Occipital lobe (tissue), 2 donors: ENCODE measurements around the gene ACOT13. TPM values are rescaled to one million over a fixed set of nuclear protein-coding genes. Genes with fewer than 3 reads are reported as not detected.
A peak's percentile ranks its signal among the peaks of the same experiment; 100 is the strongest.
"Not testable (repeated sequence)": the region's sequence is repeated elsewhere in the genome, so short reads cannot be mapped to it uniquely, and the experiment has no call there.

Experiments
- DNase-seq: peaks from one replicate; lab custom pipeline; 2025; lab: John Stamatoyannopoulos, UW
- total RNA-seq: library from RNA; depleted of rRNA; stranded (reverse); fragments of >200 nt; gene quantifications from one replicate; pipeline ENCODE4 v1.2.3, GENCODE V29; 2014

Gene ACOT13
- total RNA-seq, 1 donor from 2014 or later, result 4.4 TPM

DNA sequence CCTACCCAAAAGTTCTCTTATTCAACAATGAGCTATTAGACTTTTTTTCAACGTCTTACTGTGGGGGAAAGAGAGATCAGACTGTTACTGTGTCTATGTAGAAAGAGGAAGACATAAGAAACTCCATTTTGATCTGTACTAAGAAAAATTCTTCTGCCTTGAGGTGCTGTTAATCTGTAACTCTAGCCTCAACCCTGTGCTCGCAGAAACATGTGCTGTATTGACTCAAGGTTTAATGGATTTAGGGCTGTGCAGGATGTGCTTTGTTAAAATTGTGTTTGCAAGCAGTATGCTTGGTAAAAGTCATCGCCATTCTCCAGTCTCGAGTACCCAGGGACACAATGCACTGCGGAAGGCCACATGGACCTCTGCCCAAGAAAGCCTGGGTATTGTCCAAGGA, 5.1 kb upstream of the ACOT13 start:
- DNase-seq, result not testable (repeated sequence)

DNA sequence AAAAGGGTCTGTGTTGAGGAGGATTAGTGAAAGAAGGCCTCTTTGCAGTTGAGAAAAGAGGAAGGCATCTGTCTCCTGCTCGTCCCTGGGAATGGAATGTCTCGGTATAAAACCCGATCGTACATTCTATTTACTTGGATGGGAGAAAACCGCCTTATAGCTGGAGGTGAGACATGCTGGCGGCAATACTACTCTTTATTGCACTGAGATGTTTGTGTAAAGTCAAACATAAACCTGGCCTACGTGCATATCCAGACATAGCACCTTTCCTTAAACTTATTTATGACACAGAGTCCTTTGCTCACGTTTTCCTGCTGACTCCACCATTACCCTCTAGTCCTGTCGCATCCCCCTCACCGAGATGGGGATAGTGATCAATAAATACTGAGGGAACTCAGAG, 4.6 kb upstream of the ACOT13 start:
- DNase-seq, result no peak

DNA sequence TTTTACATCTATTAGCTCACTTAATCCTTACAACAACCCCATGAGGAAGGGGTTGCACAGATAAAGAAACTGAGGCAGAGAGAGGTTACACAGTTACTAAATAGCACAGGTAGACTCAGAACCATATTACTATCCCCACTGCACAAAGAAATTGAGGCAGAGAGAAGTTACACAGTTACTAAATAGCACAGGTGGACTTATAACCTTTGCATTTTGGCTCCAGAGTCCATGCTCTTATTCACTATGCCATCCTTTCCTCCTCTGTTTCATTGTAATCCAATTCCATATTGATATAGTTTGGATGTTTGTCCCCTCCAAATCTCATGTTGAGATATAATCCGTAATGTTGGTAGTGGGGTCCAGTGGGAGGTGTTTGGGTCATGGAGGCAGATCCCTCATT, 3.7 kb upstream of the ACOT13 start:
- DNase-seq, result no peak

GRCh38 chr6:24664046-24664987, 2.6 kb upstream of the ACOT13 start:
- DNase-seq, result no peak

GRCh38 chr6:24666097-24666640, 708 bp upstream of the ACOT13 start:
- DNase-seq, result peak; percentile 65

DNA sequence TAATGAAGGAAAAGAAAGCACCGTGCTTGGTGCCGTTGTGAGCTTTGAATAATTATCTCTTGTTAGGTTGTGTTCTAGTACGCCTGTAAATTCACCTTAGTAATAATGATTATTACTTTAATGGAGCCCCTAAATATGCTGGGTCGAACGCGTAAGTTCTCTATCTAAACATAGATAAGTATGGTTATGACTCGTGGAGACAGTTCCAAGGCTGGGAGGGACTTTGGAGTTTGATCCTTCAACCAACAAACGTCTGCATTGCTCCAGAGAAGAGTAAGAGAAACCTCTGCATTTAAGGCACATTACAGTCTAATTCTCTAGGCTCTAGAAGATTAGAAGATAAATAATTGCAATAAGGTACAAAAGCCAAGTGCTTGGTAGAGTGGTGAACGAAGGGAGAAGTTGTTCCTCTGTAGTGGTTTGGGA, 514 bp downstream of the ACOT13 start:
- no peak for DNase-seq

GRCh38 chr6:24668066-24668996, 1.5 kb downstream of the ACOT13 start:
- not testable (repeated sequence) for DNase-seq

DNA sequence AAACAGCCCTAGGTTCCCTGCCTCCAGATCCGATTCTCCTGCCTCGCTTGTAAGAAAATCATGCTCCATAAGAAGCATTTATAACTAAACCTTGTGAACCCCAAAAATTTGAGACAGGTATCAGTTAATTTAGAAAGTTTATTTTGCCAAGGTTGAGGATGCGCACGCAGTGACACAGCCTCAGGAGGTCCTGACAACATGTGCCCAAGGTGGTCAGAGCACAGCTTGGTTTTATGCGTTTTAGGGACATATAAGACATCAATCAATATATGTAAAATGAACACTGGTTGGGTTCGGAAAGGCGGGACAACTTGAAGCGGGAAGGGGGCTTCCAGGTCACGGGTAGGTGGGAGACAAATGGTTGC, 2.1 kb downstream of the ACOT13 start:
- no peak for DNase-seq

- DNase-seq, result not testable (repeated sequence)
These were observed 3.6 kb downstream of the ACOT13 start for GRCh38 chr6:24670492-24670891.

DNA sequence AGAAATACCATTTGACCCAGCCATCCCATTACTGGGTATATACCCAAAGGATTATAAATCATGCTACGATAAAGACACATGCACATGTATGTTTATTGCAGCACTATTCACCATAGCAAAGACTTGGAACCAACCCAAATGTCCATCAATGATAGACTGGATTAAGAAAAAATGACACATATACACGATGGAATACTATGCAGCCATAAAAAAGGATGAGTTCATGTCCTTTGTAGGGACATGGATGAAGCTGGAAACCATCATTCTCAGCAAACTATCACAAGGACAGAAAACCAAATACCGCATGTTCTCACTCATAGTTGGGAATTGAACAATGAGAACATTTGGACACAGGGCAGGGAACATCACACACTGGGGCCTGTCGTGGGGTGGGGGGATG, 4.2 kb downstream of the ACOT13 start:
- DNase-seq, result not testable (repeated sequence)

DNA sequence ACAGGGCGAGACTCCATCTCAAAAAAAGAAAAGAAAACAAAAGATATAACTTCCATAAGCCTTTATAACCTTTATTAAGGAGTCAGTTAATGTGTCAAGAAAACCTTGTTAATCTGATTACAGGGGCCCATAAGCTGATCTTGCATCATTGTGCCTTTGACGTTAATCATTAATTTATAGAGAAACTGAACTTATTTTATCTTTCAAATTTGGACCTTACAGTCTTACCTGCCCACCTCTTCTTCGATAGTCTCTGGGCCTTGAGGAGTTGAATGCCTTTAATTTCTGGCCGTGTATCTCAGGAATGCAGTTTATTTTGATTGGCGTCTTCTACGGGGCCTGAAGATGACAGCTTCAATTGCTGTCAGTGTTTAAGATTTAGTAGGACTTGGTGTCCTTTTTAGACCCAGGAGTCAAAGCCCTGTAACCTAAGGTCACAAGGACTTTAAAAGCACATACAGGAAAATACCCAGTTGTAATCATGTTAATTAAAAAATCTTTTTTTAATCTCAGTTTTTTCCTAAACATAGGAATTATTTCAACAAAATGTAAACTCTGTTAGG, 5.8 kb downstream of the ACOT13 start:
- DNase-seq, result no peak

DNA sequence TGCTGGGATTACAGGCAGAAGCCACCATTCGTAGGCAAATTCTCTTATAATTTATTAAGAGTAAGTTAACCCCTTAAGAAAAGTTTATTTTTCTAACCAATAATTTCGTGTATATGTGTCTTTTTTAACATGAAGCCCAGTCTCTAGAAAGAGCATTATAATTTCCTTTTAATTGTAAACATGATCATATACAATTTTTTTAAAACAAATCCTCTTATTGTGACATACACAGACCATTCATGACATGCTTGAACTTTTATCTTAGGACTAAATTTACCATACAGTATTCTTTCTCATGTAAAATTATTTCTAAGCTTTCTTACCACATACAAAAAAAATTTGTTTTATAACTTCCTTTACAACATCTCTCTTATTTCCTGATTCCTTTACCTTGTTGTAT, 6.7 kb downstream of the ACOT13 start:
- DNase-seq, result no peak

- not testable (repeated sequence) for DNase-seq
These were observed 12.0 kb downstream of the ACOT13 start for GRCh38 chr6:24678792-24679352.

DNA sequence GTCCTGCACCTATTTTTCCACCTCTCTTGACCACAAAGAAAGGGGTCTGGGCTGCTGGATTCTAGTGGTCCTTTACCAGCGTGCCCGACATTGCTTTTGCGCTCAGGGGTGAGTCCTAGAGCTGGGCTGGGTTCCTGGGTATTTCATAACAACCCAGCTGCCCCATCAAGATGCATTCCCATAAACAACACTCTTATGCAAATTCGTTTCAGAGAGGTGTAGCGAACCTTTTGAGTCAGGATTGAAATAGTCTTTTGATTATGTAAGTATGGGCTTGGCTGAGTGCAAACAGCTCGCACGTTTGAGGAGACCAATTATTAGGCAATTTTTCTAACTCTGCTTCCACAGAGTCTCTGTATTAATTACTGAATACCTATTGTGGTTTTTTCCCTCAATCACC, 13.7 kb downstream of the ACOT13 start:
- DNase-seq, result no peak

DNA sequence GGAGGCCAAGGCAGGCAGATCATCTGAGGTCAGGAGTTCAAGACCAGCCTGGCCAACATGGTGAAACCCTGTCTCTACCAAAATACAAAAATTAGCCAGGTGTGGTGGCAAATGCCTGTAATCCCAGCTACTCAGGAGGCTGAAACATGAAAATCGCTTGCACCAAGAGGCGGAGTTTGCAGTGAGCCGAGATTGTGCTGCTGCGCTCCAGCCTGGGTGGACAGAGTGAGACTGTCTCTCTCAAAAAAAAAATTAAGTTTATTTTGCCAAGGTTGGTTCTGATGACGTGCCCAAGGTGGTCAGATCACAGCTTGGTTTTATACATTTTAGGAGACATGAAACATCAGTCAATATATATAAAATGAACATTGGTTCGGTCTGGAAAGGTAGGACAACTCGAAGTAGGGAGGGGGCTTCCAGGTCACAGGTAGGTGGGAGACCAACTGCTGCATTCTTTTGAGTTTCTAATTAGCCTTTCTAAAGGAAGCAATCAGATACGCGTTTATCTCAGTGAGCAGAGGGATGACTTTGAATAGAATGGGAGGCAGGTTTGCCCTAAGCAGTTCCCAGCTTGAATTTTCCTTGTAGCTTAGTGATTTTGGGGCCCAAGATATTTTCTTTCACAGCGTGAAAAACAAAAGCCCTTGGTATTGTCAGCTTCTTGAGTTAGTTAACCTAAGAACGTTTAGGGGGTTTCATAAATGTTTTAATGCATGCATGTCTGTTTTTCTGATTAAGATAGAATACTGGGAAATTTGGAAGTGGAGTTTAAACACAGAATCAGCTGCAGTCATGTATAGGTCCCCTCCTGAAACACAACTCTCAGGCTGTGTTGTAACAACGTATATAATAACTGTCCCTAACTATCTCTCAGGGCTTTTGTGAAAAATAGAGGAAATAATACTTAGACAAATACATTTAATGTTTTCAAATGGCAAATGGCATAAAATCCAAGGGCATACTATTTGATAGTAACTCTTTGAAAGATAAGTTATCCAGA, 16.7 kb downstream of the ACOT13 start:
- no peak for DNase-seq

DNA sequence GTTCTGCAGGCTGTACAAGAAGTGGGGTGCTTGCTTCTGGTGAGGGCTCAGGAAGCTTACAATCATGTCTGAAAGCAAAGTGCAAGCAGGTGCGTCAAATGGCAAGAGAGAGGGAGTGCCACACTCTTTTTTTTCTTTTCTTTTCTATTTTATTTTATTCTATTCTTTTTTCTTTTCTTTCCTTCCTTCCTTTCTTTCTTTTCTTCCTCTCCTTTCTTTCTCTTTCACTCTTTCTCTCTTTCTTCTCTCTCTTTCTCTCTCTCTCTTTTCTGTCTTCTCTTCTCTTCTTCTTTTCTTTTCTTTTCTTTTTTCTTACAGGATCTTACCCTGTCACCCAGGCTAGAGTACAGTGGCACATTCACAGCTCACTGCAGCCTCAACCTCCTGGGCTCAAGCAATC, 19.5 kb downstream of the ACOT13 start:
- no peak for DNase-seq

DNA sequence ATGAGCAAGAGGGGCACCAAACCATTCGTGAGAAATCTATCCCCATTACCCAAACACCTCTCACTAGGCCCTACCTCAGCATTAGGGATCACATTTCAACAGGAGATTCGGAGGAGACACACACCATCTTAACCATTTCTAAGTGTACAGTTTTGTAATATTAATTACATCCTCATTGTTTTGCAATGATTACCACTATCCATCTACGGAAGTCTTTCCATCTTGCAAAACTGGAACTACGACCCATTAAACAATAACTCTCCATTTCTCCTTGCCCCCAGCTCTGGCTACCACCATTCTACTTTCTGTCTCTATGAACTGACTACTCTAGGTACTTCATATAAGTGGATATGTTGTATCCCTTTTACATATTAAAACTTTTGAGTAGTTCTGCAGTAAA, 20.1 kb downstream of the ACOT13 start:
- DNase-seq, result no peak

DNA sequence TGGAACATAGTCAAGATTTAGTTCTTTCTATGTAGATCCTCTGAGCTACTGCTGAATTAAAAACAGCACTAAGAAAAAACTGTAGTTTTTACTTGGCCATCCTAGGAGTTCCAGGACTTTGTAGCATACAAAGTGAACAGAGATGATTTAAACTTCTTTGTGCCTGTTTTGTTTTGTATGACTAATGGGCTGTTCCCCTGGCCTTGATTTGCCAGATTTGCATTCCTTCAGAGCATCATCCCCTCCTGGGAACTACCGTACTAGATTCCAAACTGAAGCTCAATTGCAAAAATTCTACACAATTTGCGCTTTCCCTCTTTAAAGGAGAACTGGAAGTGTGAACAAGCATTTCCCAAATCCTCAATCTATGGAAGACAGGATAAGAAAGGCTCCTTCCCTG, 23.1 kb downstream of the ACOT13 start:
- no peak for DNase-seq

- DNase-seq, result no peak
These were observed 23.7 kb downstream of the ACOT13 start for GRCh38 chr6:24690593-24690992.

GRCh38 chr6:24691550-24691949, 24.7 kb downstream of the ACOT13 start:
- DNase-seq, result no peak
